Sigmoid colon (tissue), 7 donors: ENCODE measurements around the gene VOPP1. TPM values are rescaled to one million over a fixed set of nuclear protein-coding genes. Genes with fewer than 3 reads are reported as not detected.

Experiments
- DNase-seq: peaks from one replicate; pipeline ENCODE4 v3.0.0-alpha.2; 2019
- H3K27ac ChIP-seq, 4 donors: fragments of 200-600 bp; sonication (generic); one replicate each; pipeline ENCODE4 v1.5.1; 2016 to 2019; ENCODE audit warnings: mild to moderate bottlenecking in 1 of 4
- H3K27me3 ChIP-seq, 3 donors: fragments of 200-600 bp; sonication (generic); one replicate each; pipeline ENCODE4 v1.5.1; 2019; ENCODE audit warnings: mild to moderate bottlenecking in 1 of 3
- H3K36me3 ChIP-seq, 4 donors: fragments of 200-600 bp; sonication (generic); one replicate each; pipeline ENCODE4 v1.5.1; 2016 to 2019
- H3K4me1 ChIP-seq, 4 donors: fragments of 200-600 bp; sonication (generic); one replicate each; pipeline ENCODE4 v1.5.1; 2017 to 2019
- H3K4me3 ChIP-seq, 4 donors: fragments of 200-600 bp; sonication (generic); one replicate each; pipeline ENCODE4 v1.5.1; 2017 to 2019; ENCODE audit warnings: mild to moderate bottlenecking in 2 of 4, moderate library complexity in 1 of 4
- H3K9me3 ChIP-seq, 4 donors: fragments of 200-600 bp in 3 of 4; sonication (generic) in 3 of 4; one replicate each; pipeline versions ENCODE4 v1.5.1 to v1.6.1; 2013 to 2019
- CTCF ChIP-seq, 4 experiments: fragments of 450-650 bp in 3 of 4; fragments of 200-600 bp in 1 of 4; IDR thresholded peaks; one replicate each; pipeline ENCODE4 v1.5.1; 2016 to 2019; ENCODE audit warnings: antibody characterized with exemption in 4 of 4, mild to moderate bottlenecking in 3 of 4, moderate library complexity in 2 of 4
- EP300 ChIP-seq, 4 donors: sonication (generic); formaldehyde crosslinking; IDR thresholded peaks; one replicate each; pipeline ENCODE4 v1.6.1; 2017; ENCODE audit warnings: antibody characterized with exemption in 4 of 4
- POLR2A ChIP-seq, 2 donors: fragments of 450-650 bp; IDR thresholded peaks; one replicate each; pipeline ENCODE4 v1.6.1; 2016; ENCODE audit warnings: antibody characterized with exemption in 2 of 2, mild to moderate bottlenecking in 2 of 2, moderate library complexity in 2 of 2
- POLR2AphosphoS5 ChIP-seq, 4 donors: sonication (generic); formaldehyde crosslinking; IDR thresholded peaks; one replicate each; pipeline ENCODE4 v1.6.1; 2017; ENCODE audit warnings: antibody characterized with exemption in 4 of 4
- whole genome bisulfite sequencing, 2 donors: extraction: QIAGEN DNeasy Blood & Tissue Kit; methylation state at CpG; one replicate each; pipeline ENCODE4 v1.1.7; 2013; 5-methylcytosine and 5-hydroxymethylcytosine counted together
- intact Hi-C: fragments of 100-400 bp; cut with DNase I; formaldehyde crosslinking; loops from one replicate; pipeline ENCODE4 v1.15.1; 2023
- polyA plus RNA-seq, 3 donors: library from polyadenylated mRNA; stranded (reverse); fragments of 200-250 nt; gene quantifications; one replicate each; pipeline ENCODE4 v1.2.3, GENCODE V29; 2013
- total RNA-seq, 4 donors: library from RNA; depleted of rRNA; stranded (reverse); fragments of >200 nt; gene quantifications; one replicate each; pipeline ENCODE4 v1.1.0, GENCODE V29; 2016
- donor health status: healthy with polysubstance abuse.
- donor health status: Bipolar disorder and iron deficiency.
- donor health status: healthy.

VOPP1 gene
- total and polyA plus RNA-seq, 7 donors, result 22.2 to 59.5 (median 26.4) TPM

GRCh38 chr7:55575733-55576132, 3.4 kb upstream of the VOPP1 start:
- no peaks in the 10 kb centered on the region for H3K27me3 ChIP-seq
- TF ChIP-seq POLR2AphosphoS5 (IDR thresholded peaks at IDR 0.05) (no peak), CTCF (IDR thresholded peaks at IDR 0.05) (no peak), EP300 (IDR thresholded peaks at IDR 0.05) (no peak), POLR2A (IDR thresholded peaks at IDR 0.05) (no peak)
- WGBS, 2 donors, result 93 to 95% methylated on average over 4 of the region's 4 CpGs
- H3K9me3 ChIP-seq, result no peaks in the 10 kb centered on the region
- DNase-seq, result no peak
- no peaks in the 10 kb centered on the region for H3K36me3 ChIP-seq
- H3K4me3 ChIP-seq, result no peak overlapping the region
- intact Hi-C loops, result loop anchor here (10.0 kb wide), 1 partner anchor 389 kb away; the partner anchor contains the start of gene NIPSNAP2
- H3K27ac ChIP-seq, result no peak overlapping the region
- peaks cover 0 to 28% (median 16%) of the 10 kb centered on the region in 4 donors for H3K4me1 ChIP-seq

- no peak overlapping the region for H3K4me3 ChIP-seq
- TF ChIP-seq POLR2A (IDR thresholded peaks at IDR 0.05) (no peak), POLR2AphosphoS5 (IDR thresholded peaks at IDR 0.05) (no peak), CTCF (IDR thresholded peaks at IDR 0.05) (no peak), EP300 (IDR thresholded peaks at IDR 0.05) (no peak)
- H3K36me3 ChIP-seq, result no peaks in the 10 kb centered on the region
- intact Hi-C loops, result loop anchor here (10.0 kb wide), 1 partner anchor 390 kb away; the partner anchor contains the start of gene NIPSNAP2
- H3K9me3 ChIP-seq, result no peaks in the 10 kb centered on the region
- no peak for DNase-seq
- H3K4me1 ChIP-seq, result peaks cover 0 to 35% (median 21%) of the 10 kb centered on the region in 4 donors
- H3K27ac ChIP-seq, result no peak overlapping the region
- 87 to 93% methylated on average over 9 of the region's 9 CpGs for WGBS, 2 donors
- H3K27me3 ChIP-seq, result no peaks in the 10 kb centered on the region
Measured at GRCh38 chr7:55575098-55575497, 2.8 kb upstream of the VOPP1 start.

GRCh38 chr7:55574051-55574717, 1.9 kb upstream of the VOPP1 start:
- intact Hi-C loops, result loop anchor here (5.0 to 10.0 kb wide), 3 partner anchors 207 to 391 kb away; partner anchors contain the start of genes LANCL2, NIPSNAP2 and ZNF713
- no peaks in the 10 kb centered on the region for H3K27me3 ChIP-seq
- H3K36me3 ChIP-seq, result no peaks in the 10 kb centered on the region
- H3K27ac ChIP-seq, result peak overlapping the region in 3 of 4 donors; percentile 87 to 96 (median 89)
- H3K9me3 ChIP-seq, result no peaks in the 10 kb centered on the region
- no peak for DNase-seq
- no peak overlapping the region for H3K4me3 ChIP-seq
- H3K4me1 ChIP-seq, result peaks cover 0 to 40% (median 23%) of the 10 kb centered on the region in 4 donors
- no peak for TF ChIP-seq POLR2A (IDR thresholded peaks at IDR 0.05)
- no peak for TF ChIP-seq CTCF (IDR thresholded peaks at IDR 0.05)
- peak in 1 of 4 donors; percentile 40 for TF ChIP-seq POLR2AphosphoS5 (IDR thresholded peaks at IDR 0.05)
- TF ChIP-seq EP300 (IDR thresholded peaks at IDR 0.05), result no peak
- 27 to 56% methylated on average over 3 of the region's 3 CpGs for WGBS, 2 donors

- Histone ChIP-seq H3K27me3 (no peaks in the 10 kb centered on the region), H3K36me3 (no peaks in the 10 kb centered on the region), H3K4me1 (peaks cover 0 to 45% (median 25%) of the 10 kb centered on the region in 4 donors), H3K27ac (peak overlapping the region; percentile 87 to 96 (median 90)), H3K4me3 (peak overlapping the region; percentile 59 to 99 (median 98)), H3K9me3 (no peaks in the 10 kb centered on the region)
- DNase-seq, result no peak
- TF ChIP-seq CTCF (IDR thresholded peaks at IDR 0.05), result no peak
- 47 to 61% methylated on average over 9 of the region's 9 CpGs for WGBS, 2 donors
- intact Hi-C loops, result loop anchor here (5.0 to 10.0 kb wide), 3 partner anchors 206 to 391 kb away; partner anchors contain the start of genes LANCL2, NIPSNAP2 and ZNF713
Measured at GRCh38 chr7:55573234-55573900, 1.1 kb upstream of the VOPP1 start.
